GM19099 (cell line): ENCODE data around the gene RAB40C.

Experiments used
- POLR2A ChIP-seq: IDR thresholded peaks from 3 replicates; pipeline ENCODE4 v1.6.1; 2011; ENCODE audit warnings: low read depth; ENCODE audit not compliant: insufficient read length; ENCODE audit errors: extremely low read depth

The RAB40C gene

DNA sequence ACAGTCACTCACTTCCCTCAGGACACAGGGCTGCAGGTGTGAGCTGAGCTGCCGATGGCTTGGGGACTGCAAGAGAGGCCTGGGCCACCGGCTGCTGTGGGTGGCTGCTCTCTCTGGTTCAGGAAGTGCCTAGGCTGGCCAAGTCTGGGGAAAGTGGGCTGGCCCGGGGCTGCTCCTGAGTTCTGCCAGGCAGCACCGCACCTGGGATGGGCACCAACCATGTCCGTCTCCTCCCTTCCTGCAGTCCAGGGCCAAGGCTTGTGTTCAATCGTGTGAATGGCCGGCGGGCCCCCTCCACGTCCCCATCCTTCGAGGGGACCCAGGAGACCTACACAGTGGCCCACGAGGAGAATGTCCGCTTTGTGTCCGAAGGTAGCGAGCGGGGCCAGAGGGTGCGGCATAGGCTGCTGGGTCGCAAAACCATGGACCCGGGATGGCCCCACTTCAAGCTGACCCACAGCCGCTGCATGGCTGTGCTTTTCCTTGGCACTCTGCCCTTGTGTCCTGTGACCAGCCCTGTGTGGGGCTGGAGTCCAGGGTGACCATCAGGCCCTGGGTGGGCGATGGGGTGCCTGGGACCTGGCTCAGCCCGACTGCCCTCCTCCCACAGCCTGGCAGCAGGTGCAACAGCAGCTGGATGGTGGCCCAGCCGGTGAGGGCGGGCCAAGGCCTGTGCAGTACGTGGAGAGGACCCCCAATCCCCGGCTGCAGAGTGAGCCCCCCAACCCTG lies 57.5 kb downstream of the RAB40C start:
- peak; percentile 17 for TF ChIP-seq POLR2A

DNA sequence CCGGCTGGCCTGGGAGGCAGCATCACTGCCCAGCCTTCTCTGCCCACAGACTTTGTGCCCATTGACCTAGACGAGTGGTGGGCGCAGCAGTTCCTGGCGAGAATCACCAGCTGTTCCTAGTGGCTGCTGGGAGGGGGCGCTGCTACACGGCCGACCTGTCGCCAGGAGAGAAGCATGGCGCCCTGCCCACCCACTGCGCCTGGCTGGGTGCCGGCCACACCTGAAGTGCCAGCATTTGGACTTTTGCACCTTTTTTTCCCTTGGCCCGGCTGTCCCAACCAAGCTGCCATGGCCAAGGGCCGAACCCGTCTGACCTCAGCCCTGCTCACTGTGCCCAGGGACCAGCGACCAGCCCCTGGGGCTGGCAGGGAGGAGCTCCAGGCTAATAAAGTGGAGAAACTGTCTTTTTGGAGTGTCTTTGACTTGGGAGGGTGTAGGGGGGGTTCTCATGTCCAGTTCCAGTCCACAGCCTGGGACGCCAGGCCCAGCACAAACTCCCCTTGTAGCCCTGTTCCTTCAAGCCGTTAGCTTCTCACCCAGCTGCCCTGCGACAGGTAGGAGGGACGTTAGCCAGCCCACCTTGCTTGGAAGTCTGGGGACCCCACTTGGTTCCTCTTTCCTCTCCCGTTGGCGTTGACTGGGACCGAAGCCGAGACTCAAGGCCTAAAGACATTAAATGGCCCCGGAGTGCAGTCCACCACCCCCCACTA lies 58.4 kb downstream of the RAB40C start:
- TF ChIP-seq POLR2A, result no peak

DNA sequence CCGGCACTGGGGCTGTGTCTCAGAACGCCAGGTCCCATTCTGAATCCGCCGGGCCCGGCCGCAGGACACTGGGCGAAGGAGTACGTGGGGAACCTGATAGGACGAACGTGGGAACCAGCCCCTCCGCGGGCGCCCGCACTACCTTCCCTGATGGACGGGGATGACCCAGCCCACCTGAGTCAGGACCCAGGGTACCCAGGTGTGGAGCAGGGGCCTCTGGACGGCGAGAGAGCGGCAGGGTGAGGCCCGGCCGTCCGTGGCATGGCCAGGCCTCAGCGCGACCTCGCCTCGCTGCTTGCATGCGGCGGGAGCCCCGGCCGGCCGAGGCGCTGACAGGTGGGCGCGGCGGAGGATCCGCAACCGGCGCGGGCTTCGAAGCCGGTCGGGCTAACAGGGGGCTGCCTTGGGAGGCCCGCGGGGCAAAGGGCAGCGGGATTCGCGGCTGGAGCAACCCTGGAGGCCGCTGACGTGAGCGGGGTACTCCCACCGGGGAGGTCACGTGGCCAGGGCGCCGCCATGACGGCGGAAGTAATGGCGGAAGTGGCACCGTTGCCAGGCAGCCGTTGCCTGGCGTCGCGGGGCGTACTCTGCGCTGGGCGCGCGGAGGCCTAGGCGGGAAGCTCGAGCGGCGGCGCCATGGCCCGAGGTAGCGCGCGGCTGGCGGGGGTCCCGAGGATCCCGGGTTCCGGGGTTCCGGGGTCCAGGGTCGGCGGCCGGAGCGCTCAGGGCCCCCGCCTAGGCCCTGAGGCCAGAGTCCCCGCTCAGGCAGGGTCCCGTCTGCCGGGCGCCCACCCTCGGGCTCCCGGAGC lies 59.1 kb downstream of the RAB40C start, which contains the start of gene WDR90:
Gene WDR90 (plus strand): TSS at position 585 of the 809 bp plus-strand sequence. CDS start 52 bp downstream, at position 637.
- TF ChIP-seq POLR2A, result peak; percentile 60

DNA sequence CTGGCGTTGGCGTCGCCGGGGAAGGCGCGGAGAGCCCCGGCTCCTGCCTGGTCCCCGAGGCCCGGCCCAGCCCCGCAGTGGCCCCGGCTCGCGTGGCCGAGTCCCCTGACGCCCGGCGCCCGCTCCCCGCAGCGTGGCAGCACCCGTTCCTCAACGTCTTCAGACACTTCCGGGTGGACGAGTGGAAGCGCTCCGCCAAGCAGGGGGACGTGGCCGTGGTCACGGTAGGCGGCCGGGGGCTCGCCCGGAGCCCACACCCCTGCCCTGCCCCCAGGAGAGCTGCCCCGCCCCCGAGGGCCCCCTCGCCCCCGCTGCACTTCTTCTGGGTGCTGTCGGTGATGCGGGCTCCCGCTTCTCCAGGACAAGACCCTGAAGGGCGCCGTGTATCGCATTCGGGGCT lies 59.8 kb downstream of the RAB40C start:
- no peak for TF ChIP-seq POLR2A

DNA sequence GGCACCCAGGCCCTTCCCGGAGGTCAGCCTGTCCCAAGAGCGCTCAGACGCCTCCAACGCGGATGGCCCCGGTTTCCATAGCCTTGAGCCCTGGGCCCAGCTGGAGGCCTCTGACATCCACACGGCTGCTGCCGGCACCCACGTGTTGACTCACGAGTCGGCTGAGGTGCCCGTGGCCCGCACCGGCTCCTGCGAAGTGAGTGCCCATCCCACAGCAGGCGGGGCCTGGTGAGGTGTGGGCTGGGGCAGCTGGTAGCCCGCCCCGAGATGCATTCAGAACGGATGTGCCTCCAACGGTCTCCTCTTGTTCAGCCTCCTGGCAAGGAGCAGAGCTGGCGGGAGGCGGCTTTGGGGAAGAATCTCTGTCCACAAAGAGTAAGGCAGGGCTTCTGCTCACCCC lies 62.0 kb downstream of the RAB40C start:
- TF ChIP-seq POLR2A, result no peak

DNA sequence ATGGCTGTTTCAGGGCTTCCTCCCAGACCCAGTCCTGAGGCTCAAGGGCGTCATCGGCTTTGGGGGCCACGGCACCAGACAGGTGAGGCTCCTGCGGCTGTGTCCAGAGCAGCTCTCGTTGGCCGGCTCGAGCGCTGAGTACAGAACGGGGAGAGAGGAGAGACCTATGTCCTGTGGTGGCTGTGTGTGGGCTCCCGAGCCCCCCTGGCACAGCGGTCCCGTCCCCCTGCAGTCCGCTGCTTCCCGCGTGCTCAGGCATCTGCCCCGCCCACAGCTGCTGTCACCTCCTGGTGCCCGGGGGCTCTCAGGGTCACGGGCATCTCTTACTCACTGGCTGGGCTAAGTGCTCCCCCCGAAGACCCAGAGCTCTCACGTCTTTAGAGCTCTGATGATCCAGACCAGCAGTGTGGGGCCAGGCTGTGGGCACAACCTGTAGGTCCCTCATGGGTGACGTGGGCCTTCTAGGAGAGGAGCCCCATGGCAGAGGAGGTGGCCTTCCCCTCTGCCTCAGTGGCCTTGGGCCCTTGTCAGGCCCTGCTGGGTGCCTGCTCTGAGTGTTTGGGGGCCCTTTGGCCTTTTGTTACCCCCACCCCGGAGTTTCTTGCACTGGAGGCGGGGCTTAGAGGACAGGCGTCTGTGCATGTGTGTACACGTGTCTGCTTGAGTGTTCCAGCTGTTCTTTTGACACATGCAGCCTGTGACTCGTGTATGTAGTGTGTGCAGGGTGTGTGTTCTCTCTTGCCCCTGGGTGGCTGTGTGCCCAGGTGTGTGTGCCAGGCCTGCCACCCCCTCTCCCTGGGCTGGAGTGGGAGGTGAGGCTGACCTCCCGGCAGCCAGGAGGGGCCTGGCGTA lies 62.8 kb downstream of the RAB40C start:
- no peak for TF ChIP-seq POLR2A

DNA sequence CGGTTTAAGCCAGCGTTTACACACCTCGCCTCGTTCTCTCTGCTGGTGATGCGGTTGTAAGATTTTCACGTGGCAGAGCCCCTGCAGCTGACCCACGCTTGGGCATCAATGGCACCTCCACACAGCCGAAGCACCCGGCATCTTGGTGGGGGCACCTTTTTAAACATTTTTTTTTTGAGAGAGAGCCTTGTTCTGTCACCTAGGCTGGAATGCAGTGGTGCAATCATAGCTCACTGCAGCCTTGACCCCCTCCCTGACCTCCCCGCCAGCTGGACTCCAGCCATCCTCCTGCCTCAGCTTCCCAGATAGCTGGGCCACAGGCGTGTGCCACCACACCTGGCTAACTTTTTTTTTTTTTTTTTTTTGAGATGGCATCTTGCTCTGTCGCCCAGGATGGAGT lies 64.2 kb downstream of the RAB40C start:
- no peak for TF ChIP-seq POLR2A

DNA sequence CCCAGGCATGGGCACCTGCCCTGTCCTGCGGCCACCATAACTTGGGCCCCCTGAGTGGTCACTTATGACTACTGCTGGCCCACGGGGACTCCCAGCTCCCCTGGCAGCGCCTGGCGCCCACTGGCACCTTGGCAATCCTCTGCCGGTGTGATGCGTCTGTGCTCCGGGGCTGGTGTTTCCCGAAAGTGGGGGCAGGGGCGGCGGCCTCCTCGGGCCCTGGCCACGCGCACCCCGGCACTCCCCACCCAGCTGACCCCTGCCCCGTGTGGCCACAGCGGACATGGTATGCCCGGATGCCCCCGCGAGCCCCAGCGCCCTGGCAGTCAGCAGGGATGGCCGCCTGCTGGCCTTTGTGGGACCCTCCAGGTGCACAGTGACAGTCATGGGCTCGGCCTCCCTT lies 67.6 kb downstream of the RAB40C start:
- no peak for TF ChIP-seq POLR2A

DNA sequence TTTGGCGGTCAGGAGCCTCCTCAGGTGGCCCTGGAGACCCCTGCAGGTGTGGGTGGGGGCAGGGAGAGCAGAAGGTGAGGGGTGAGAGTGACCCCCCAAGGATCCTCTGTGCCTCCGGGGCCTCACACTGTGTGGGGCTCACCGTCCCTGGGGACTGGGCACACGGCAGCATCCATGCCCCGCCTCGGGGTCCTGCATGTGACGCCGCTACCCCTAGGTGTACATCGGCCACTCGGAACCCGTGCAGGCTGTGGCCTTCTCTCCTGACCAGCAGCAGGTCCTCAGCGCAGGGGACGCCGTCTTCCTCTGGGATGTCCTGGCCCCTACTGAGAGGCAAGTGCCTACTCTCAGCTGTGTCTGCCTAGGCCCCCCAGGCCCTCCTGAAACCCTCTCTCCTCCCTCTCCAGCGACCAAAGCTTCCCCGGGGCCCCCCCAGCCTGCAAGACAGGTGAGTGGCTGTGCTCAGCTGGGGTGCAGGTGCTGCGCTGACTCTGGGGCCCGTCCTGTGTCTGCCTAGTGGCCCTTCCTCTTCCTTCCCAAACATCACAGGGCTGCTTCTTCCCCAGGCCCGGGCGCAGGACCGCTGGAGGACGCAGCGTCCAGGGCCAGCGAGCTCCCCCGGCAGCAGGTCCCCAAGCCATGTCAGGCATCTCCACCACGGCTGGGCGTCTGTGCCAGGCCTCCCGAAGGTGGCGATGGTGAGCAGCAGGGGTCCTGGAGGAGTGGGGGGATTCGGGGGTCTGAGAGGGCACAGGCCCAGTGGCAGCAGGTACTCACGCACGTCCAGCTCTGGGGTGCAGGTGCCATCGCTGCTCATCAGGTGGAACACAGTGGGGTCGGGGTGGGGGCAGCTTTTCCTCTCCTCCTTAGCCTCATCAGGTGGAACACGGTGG lies 69.1 kb downstream of the RAB40C start:
- no peak for TF ChIP-seq POLR2A

DNA sequence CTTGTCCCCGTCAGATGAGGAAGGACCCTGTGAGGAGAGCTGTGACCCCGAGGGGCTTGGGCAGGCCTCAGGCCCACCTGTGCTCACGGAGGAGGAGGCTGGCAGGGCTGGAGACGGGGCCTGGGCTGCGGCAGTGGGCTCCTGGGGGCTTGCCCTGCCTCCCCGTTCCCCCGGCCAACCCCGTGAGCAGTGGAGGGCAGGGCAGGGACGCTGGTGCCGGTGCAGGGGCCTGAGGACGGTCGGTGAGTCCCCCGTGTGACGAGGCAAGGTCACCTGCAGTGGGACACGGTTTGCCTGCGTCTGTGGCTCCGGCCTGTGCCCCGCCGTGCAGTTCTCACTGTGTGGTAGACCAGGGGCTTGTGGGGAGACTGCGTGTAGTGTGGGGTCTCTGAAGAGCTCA lies 69.8 kb downstream of the RAB40C start:
- no peak for TF ChIP-seq POLR2A

DNA sequence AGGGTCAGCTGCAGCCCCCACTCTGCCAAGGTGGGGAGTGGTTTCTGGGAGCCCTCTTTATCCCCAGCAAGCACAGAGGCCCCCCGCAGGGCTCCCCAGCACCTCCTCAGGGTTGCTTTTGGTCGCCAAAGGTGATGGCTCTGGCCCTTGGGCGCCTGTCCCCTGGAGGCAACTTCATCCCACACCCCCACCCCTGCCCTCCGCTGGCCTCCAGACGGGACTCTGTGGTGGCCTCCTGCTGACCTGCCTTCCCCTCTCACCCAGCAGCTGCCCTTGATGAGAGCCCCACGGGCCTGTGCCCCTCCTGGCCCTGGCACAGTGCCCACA lies 70.2 kb downstream of the RAB40C start:
- no peak for TF ChIP-seq POLR2A

DNA sequence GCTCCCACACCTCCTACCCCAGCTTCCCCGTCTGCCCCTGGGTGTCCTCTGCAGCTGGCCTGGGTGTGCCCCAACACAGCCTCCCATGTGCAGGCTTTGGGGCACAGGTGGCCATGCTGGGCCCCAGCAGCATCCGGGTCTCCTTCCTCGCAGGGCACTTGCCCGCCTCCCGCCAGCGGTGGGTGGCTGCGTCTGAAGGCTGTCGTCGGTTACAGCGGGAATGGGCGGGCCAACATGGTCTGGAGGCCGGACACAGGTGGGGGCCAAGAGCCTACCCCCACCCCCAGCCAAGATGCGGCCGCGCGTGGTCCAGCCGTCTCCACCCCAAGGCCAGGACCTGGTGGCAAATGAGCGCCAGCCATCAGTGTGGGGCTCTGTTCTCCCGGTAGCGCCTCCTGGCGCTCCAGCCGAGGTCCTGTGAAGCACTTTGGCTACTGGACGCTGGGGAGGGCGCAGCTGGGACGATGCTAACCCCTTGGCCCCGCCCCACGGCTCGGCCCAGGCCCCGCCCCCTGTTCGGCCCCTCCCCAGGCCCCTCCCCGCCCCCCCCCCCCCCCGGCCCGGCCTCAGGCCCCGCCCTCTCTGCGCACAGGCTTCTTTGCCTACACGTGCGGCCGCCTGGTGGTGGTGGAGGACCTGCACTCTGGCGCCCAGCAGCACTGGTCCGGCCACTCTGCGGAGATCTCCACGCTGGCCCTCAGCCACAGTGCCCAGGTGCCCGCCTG lies 70.8 kb downstream of the RAB40C start:
- TF ChIP-seq POLR2A, result no peak

DNA sequence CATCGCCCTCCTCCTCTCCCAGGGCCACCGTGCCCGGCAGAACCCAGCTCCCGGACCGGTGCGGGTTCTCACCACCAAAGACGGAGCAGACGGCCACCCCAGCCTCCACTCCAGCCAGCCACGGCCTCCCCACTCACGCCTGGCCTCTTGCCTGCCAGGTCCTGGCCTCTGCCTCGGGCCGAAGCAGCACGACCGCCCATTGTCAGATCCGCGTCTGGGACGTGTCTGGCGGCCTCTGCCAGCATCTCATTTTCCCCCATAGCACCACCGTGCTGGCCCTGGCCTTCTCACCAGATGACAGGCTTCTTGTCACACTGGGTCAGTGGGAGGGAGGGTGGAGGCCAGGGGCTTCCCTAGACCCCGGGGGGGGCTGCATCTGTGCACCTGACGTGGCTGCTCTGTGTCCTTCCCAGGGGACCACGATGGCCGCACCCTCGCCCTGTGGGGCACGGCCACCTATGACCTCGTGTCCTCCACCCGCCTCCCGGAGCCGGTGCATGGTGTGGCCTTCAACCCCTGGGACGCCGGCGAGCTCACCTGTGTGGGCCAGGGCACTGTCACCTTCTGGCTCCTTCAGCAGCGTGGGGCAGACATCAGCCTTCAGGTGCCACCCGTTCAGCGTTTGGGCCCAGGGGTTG lies 71.4 kb downstream of the RAB40C start:
- no peak for TF ChIP-seq POLR2A
